ENCODE results near the gene ELAVL2.
"Not testable (repeated sequence)": the region's sequence is repeated elsewhere in the genome, so short reads cannot be mapped to it uniquely, and the experiment has no call there.

Gene ELAVL2

DNA sequence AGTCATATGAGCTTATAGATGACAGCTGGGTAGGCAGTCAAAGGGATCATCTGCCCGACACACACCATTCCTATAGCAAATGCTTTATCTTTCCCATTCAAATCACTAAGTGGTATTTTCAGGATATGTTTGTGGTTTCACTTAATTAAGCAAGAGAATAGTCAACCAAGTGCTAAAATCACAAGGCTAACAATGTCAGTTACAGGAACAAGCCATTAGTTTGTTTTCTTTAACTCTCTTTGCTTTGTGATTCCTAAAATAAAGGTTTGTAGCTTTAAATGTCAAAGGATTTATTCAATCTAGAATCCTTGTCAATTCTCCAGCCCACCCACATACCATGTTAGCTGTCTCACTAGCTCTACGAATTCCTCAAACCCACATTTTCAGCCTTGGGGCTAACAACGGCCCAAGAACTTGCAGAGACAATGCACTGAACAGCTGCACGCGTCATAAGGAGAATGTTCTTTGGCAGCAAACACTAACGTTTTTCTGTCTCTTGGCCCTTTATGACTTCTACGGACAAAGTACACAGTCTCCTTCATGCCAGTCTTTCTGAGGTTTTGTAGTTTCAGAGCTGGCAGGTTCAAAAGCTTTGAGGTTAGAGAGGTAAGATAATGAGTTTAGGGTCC lies 56.6 kb downstream of the ELAVL2 start:
- no peak for FAIRE-seq

DNA sequence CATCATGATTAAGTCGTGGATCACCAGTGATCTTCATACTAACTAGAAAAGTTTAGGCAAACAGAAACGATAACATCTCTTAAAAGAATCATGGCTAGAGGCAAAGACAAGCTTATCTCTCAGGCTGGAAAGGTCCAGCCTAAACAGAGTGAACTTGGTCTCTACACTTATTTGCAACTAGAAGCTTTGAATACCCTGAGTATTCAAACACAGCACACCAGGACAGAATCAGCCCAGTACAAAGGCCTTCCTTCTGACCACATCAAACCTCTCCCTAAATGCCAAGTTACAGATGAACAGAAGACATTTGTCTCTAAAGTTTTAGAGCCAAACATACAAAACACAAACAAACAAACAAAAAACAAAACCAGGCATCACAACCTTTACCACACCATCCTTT lies 57.2 kb downstream of the ELAVL2 start:
- FAIRE-seq: no peak

DNA sequence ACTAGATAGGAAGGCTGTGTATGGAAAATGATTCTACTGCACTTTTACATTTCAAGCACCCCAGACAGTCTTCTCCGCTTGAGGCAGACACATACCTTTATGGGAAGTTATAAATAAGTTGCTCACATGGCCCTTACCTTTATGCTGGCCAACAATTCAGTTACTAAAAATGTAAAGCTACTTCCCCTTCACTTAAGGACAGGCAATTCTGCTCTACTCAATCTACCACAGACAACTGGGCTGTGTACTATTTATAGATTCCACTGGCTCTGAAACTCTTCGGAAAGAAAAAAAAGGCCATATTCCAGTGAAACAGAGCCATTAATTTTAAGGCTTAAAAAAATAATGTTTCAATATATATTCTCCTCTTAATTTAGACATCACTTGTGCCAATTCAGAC lies 59.4 kb downstream of the ELAVL2 start:
- FAIRE-seq: no peak

DNA sequence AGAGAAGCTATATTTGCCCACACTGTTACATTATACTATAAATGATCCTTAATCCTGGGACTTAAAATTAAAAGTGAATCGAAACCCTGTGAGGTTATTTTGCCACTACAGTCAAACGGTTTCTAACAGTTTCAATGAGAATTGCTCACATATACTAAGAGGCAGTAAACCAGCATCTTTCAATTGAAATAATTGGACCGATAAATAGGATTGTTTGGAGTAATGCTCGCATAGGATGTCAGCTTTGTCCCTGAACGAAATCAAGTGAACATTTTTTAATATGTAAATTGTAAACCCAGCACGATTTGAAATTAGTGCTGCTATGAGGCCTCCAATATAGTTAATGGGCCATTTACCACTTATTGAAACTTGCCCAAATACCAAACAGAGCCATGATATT lies 60.5 kb downstream of the ELAVL2 start:
- FAIRE-seq: no peak

DNA sequence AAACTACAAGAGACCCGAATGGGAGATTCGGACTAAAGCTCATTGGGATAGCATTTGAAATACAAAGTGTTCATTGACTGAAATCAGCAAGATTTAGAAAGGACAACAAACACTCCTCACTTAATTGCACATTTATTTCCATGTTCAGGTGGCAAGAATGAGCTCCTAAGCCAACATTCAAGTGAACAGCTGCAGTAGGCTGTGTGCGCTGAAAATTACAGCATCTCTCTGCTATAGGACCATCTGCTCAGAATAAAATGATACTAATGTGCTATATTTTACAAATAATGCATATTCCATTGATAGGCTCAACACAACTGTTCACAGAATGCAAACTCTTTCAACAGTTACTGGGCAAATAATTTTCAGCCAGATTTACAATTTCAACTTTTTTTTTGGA lies 61.8 kb downstream of the ELAVL2 start:
- no peak for FAIRE-seq

DNA sequence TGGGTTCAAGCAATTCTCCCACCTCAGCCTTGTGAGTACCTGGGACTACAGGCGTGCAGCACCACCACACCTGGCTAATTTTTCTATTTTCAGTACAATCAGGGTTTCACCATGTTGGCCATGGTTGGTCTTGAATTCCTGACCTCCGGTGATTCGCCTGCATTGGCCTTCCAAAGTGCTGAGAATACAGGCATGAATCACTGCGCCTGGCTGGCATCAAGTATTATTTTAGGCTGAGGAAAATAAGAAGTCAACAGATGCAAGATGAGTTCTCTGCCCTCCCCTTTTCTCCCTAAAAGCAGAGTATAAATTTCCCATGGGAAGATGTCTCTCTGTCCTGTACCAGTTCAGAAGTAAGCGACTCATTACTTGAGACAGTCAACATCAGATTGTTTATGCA lies 71.5 kb downstream of the ELAVL2 start:
- FAIRE-seq: no peak

DNA sequence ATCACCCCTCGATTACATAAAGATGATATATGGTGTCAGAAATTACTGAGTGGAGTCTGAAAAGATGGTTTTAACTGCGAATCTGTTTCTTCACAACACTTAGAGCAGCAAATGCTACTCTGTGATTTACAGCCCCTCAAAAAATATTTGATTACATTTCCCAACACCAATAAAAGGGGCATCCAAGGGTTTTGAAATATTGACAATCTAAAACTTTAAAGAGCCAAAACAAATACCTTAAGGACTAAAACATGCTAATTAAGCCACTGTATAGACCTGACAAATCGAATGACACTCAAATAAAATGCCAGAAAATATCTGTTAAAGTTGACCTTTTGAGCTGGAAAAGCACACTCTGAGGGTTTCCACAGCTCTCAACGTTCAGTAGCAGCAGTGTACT lies 73.2 kb downstream of the ELAVL2 start:
- no peak for FAIRE-seq

DNA sequence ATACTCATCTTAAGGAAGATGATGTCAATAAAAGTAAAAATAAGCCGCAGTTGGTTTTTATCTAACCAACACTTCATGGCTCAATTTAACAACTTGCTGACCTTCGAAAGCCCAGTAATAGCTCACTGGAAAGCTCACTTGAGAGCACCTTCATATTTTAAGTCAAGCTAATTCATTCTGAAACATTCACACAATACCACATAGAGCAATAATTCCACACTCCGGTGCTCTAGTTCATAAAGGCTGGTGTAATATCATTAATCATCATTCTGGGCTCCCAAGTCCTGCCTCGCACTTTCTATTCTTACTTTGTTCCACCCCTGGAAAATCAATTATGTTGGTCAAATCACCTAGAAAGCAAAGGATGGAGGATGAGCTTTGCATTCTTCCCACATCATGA lies 74.4 kb downstream of the ELAVL2 start:
- no peak for FAIRE-seq

DNA sequence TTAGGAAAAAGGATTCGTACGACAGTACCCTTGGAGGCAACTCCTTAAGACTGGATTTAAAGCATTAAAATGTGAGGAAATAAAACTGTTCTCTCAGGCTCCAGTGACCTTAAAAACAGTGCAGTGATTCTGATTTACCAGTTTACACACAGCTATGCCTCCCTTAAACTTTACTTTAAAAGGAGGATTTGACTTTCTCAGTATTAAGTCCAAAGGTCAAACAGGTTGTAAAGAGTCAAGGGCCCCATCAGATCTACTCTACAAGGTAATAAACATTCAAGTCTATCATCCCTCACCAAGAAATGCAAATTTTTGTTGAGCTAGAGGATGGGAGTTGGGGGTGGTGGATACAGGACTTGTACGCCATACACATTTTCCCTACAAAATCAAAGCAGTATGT lies 75.2 kb downstream of the ELAVL2 start:
- FAIRE-seq: no peak

DNA sequence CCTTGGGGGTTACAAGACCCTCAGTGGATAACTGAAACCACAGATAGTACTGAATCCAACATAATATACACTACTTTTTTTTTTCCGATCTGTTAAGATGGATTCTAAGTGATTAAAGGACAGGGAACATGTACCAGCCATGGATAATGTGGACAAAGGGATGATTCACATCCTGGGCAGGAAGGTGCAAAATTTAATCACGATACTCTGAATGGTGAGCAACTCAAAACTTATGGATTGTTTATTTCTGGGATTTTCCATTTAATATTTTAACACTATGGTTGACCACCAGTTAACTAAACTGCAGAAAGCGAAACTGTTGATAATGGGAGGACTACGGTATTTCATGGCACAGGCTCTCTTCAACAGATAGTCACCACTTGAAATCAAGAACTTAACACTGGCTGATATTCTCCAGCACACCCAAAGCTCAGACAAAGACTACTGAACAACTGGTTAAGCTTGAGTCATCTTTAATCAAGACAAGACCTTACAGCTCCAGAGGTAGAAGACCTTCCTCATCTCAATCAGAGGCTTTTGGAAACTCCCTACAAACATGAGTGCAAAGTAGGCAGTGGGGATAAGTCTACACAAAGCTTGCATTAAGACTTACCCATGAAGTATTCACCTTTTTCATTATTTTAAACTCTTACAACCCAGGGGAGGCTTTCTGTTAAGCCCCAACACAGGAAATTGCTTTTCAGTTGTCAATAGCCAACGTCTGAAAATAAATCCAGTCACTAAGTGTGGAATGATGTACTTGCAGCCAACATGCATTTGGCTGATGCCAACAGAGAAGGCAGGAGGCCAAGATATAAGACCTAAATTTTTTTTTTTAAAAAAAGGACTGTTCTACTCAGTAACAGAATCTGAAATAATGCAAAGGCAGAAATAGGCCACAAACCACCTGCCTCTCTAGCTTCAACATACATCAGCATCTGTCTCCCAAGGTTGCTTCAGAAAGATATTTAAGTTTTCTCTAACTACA lies 78.7 kb downstream of the ELAVL2 start:
- no peak for FAIRE-seq

DNA sequence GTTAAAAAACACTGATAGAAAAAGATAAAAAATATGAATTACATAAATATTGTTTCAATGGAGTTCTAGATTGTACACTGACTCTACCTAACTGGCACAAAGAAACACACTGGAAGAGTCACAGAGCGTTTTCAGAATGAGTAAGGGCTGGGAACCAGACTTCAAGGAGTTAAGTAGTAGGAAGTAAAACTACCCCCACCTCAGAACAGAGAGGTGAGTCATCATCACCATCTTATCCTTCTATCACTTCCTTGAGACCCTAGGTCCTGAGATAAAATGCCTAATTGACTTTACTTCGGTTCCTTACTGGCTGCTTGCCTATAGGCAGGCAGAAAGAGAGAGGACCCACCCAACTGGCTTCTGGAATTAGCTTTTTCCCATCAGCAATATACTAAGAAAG lies 79.7 kb downstream of the ELAVL2 start:
- no peak for FAIRE-seq

DNA sequence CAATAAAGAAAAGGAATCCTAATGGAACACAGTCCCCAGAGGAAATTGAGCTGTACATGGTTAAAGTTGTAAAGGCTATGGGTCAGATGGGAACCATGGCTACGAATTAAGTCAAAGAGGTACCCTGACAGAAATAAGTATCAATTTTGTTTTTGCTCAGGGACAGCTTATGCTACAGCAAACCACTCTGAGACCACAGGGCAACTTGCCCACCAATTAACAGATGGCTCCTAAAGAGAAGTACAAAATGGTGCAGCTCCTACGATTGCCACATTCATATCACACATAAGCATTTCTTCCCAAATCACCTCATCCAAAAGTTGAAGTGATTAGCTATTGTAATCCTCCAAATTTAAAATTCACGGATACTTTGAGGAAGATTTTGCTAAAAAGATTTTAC lies 83.0 kb downstream of the ELAVL2 start:
- no peak for FAIRE-seq

DNA sequence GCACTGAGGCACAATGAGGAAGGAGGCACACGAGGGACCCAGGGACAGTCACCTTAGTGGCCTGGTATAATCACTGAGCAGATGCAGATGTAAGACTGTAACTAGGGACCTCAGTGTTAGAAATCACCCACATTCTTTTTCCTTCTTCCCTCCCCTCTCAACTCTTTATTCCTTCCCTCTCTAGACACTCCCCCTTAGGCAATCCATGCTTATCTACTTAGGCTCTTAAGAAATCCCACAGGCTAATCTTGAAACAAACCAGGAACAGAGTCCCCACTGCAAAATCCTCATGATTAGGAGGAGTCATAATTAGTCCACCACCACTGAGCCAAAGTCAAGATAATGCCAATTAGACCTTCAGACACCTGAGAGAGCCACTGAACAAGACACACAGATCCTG lies 84.7 kb downstream of the ELAVL2 start:
- no peak for FAIRE-seq

DNA sequence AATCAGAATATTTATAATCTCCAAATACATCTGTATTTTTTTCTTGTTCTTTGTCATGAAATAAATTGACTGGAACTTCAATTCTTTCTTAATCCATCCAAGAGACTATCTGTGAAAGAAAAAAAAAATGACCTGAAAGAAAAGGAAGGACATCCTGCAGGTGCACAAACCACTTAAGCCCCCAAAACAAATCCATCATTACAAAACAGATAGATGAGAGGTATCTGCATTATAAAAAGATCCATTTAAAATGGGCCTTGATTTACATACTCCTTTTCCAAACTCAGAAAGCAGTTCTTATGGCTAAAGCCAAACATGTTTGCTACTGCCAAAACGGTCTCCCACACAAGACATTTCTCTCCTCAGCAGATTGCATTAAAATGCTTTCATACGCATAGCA lies 85.5 kb downstream of the ELAVL2 start:
- FAIRE-seq: no peak

DNA sequence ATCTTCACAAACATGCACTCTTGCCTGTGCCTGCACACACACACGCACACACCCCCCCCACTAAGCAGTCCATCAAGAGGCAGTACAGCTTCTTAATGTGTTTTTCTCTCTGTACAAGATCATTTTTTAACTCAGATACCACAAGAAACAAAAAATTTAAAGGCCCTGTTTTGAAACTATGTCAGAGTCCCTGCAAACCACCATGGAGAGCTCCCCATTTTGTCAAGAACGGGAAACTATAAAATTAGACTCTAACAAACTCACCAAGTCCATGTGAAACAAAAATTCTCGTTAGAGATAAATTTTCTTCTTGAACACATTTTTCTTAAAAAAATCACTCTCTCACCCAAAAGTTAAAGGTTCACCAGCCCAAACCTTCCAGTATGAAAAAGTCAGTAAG lies 86.3 kb downstream of the ELAVL2 start:
- no peak for FAIRE-seq

DNA sequence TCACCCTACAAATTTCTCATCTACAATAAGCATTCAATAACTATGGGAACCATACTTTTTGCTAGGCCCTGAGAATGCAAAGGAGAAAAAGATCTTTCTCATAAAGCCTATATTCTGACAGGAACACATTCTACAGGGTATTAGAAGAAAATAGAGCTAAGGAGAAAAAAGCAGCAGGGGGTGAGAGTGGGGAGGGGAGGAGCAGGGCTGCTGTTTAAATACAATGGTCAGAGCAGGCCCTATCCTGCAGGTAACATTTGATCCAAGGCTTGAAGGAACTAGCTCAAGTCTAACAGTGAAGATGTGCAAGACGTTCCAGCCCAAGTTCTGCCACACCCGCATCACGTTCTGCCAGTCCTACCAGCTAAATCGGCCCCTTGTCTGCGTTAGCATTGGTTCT lies 89.7 kb downstream of the ELAVL2 start:
- FAIRE-seq: no peak

DNA sequence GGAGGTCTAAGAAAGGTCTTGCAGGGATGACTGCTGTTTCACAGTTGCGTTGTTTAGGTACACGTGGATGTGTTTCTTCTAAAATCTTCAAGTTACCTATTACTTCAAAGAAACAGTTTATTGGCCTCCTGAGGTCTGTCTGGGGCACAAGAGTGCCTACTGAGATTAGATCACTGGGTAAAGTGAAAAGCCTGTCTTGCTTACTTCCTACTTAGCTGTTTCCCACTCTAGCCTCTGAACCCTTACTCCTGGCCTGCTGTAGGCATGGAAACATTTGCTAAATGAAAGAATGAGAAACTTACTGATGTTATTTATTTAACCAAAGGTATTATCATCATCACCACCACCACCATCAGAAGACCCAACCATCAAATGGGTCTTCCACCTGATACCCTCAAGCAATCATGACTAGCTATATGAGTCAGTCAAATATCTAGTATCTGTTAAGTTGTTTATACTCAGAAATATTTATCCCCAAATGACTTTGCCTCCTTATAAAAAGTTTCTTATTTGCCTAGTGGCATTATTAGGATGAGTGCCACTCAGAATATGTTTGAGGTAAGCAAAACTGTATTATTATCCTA lies 92.5 kb downstream of the ELAVL2 start:
- FAIRE-seq: no peak

DNA sequence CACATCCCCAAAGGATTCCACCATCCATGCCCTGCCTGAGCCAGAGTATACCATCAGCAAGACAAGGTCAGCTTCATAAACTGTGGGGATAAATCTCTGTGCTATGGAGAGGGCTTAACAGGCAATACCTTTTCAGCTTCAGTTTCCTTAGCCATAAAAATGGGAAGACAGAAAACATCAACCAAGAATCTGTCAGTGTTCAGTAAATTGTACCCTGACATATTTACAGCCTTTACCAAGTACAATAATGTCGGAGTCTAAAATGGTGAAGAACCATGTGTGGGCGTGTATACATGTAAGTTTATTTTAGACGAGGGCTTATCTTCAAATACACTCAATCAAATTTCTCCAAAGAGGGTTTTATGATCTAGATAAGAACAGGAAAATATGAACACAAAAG lies 94.7 kb downstream of the ELAVL2 start:
- FAIRE-seq: no peak

DNA sequence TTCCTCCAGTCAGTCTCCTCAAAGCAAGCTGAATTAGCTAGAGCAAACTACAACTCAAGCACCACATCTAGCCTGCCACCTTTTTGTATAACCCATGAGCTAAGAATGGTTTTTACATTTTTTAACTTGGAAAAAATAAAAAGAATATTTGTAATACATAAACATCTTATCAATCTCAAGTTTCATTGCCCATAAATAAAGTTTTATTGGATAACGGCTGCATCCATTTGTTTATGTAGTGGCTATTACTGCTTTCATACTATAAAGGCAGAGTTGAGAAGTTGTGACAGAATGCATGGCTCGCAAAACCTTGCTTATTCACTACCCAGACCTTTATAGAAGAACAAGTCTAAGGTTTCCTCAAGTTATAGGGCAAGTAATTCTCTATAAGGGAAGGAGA lies 95.7 kb downstream of the ELAVL2 start:
- FAIRE-seq: no peak

DNA sequence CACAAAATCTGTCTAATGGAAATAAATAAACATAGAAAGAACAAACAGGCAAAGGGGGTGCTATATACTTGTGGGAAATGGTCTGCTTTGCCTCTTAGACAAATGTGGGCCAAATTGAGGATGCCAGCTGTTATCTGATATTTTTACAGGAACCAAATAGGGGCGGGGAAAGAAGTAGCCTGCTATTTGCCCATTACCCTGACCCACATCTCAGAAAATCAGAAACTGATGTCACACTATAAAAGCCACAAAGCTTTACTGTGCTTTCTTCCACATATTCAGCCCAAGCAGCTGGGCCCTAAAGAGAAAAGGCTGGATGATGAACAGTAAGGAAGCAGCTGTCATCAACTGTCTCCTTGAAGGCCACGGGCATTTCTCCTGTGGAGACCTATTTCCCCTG lies 97.3 kb downstream of the ELAVL2 start:
- no peak for FAIRE-seq

DNA sequence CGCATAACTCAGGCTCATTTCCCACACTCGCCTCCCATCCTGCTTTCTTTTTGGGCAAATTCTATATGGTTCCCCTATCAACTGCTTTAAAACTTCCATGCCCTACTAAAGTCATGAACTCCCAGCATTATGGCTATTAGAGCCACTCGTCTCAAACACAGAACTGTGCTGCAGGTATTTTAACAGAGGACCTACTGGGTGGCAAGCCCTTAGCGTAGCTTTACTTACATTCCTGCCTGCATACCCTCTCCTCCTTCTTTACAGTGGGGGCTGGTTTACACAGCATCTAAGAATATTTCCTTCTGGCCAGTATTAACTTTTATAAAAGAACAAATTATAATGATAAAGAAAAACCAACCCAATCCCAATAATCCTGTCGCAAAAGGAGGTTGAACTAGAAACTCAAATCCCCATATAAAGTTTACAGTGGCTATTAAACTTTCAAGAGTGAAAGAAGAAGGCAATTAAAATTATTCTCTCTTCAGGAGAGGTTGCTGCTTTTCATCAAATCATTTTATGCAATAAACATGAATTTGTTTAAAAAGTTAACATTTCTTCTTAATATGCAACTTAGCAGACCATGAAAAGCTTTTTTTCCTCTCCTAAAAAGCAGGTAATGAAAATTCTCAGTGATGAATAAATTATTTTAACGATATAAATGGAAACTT lies 100.6 kb downstream of the ELAVL2 start:
- peak; percentile 68 for FAIRE-seq

DNA sequence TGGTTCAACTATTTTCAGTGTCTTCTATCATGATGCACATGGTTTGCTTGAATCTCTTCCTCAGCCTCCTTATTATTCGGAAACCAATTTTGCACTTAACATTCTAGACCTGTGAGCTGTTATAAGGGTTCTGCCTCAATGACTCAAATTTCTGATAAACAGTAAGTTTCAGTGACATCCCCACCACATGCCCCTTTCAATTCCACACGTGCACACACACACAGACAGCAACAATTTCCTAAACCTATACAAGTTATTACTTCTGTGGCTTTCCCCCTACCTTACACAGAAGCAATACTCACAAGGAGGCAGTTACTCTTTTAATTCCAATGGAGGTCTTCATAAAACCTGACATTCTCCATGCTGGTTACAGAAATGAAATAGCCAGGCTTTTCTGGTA lies 102.4 kb downstream of the ELAVL2 start:
- FAIRE-seq: no peak

DNA sequence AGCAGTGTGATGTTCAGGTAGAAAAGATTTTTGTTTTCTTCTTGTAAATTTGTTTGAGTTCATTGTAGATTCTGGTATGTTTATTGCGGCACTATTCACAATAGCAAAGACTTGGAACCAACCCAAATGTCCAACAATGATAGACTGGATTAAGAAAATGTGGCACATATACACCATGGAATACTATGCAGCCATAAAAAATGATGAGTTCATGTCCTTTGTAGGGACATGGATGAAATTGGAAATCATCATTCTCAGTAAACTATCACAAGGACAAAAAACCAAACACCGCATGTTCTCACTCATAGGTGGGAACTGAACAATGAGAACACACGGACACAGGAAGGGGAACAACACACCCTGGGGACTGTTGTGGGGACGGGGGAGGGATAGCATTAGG lies 103.0 kb downstream of the ELAVL2 start:
- FAIRE-seq: not testable (repeated sequence)
